GM23248 (cell line): ENCODE data around the gene ZNF653.

ENCODE experiments used
- EZH2 ChIP-seq: fragments of 200-600 bp; sonication (generic); IDR thresholded peaks from 2 replicates; pipeline ENCODE4 v1.6.1; 2018; ENCODE audit warnings: antibody characterized with exemption, mild to moderate bottlenecking; ENCODE audit not compliant: insufficient read depth, poor library complexity, severe bottlenecking
- EZH2phosphoT487 ChIP-seq: fragments of 200-600 bp; sonication (generic); IDR thresholded peaks from 2 replicates; pipeline ENCODE4 v1.6.1; 2018; ENCODE audit warnings: antibody characterized with exemption, moderate library complexity, mild to moderate bottlenecking, low read depth; ENCODE audit not compliant: insufficient read depth

- TF ChIP-seq EZH2 = no peak
- no peak for TF ChIP-seq EZH2phosphoT487
Measured at GRCh38 chr19:11506967-11507366, 1.3 kb upstream of the ZNF653 start.
